Measurements from ENCODE around the gene KAT7. TPM values are rescaled to one million over a fixed set of nuclear protein-coding genes. Genes with fewer than 3 reads are reported as not detected.

The KAT7 gene
- total RNA-seq, 2 donors from 2014 or later: 38.9 to 51.4 TPM

- H3K9me3 ChIP-seq: no peaks in the 10 kb centered on the region
- no peaks in the 10 kb centered on the region for H3K36me3 ChIP-seq
- no peak for TF ChIP-seq CTCF (IDR thresholded peaks at IDR 0.05)
- no peak for DNase-seq (ENCODE audit: low spot score)
- H3K4me3 ChIP-seq: no peak overlapping the region
- H3K27me3 ChIP-seq (replicated peaks; ENCODE audit: insufficient read depth): no peaks in the 10 kb centered on the region
- peak overlapping the region in 1 of 2 donors; percentile 29 for H3K27ac ChIP-seq
- peaks cover 11 to 49% of the 10 kb centered on the region in 2 donors for H3K4me1 ChIP-seq (ENCODE audit: control insufficient read depth in 1 of 2, low read depth in 2 of 2)
- no peak for ATAC-seq (ENCODE audit: insufficient number of reproducible peaks, low FRiP score, low read depth)
Observed at GRCh38 chr17:49842371-49842770, 53.9 kb downstream of the KAT7 start.

GRCh38 chr17:49842846-49843245 is 54.4 kb downstream of the KAT7 start:
- no peaks in the 10 kb centered on the region for H3K9me3 ChIP-seq
- H3K27me3 ChIP-seq (replicated peaks; ENCODE audit: insufficient read depth): no peaks in the 10 kb centered on the region
- TF ChIP-seq CTCF (IDR thresholded peaks at IDR 0.05): no peak
- H3K36me3 ChIP-seq: no peaks in the 10 kb centered on the region
- DNase-seq (ENCODE audit: low spot score) (no peak), ATAC-seq (ENCODE audit: insufficient number of reproducible peaks, low FRiP score, low read depth) (no peak)
- peak overlapping the region in 1 of 2 donors; percentile 29 for H3K27ac ChIP-seq
- no peak overlapping the region for H3K4me3 ChIP-seq
- H3K4me1 ChIP-seq (ENCODE audit: control insufficient read depth in 1 of 2, low read depth in 2 of 2): peaks cover 11 to 45% of the 10 kb centered on the region in 2 donors

DNA sequence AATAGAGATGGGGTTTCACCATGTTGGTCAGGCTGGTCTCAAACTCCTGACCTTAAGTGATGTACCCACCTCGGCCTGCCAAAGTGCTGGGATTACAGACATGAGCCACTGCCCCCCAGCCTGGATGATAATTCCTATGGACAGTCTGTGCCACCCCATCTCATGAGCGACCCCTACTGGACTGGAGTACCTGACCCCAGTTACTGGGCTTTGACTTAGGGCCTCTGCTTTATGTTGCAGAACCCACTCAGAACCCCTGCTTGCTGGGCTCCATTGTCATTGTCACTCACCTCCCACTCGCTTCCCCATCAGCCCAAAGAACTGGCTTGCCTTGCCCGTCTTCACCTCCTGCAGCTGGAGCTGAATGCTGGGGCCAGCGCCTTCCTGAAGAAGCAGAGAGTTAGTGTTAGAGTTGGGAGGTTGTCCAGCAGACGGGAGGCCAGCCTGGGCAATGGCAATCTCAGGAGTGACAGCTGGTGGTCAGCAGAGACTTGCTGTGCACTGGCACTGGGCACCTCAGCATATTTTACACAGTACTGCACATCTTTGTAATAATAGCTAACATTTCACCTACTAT is 55.4 kb downstream of the KAT7 start:
- DNase-seq (ENCODE audit: low spot score): no peak
- H3K27me3 ChIP-seq (replicated peaks; ENCODE audit: insufficient read depth): no peaks in the 10 kb centered on the region
- no peak overlapping the region for H3K27ac ChIP-seq
- H3K36me3 ChIP-seq: no peaks in the 10 kb centered on the region
- TF ChIP-seq CTCF (IDR thresholded peaks at IDR 0.05): no peak
- peaks cover 11 to 45% of the 10 kb centered on the region in 2 donors for H3K4me1 ChIP-seq (ENCODE audit: control insufficient read depth in 1 of 2, low read depth in 2 of 2)
- ATAC-seq (ENCODE audit: insufficient number of reproducible peaks, low FRiP score, low read depth): no peak
- no peaks in the 10 kb centered on the region for H3K9me3 ChIP-seq
- H3K4me3 ChIP-seq: no peak overlapping the region

DNA sequence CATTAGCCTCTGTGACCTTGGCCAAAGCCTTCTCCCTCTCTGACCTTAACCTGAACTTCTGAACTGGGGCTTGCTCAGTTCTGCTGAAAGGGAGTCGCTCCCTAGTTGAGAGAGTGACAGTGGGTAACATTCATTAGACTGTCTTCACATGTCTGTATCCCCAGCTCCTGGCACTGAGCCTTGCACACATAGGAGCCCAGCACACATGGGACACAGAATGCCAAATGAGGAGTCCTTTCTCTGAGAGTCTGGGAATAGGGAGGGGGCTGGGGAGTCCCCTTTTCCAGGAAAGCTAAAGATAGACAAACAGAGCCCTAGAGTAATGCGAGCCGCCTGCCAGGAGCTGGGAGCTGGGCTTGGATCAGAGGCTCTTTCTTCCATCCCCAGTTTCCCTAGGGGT is 56.8 kb downstream of the KAT7 start:
- Histone ChIP-seq H3K4me3 (no peak overlapping the region), H3K27me3 (replicated peaks; ENCODE audit: insufficient read depth) (no peaks in the 10 kb centered on the region), H3K27ac (peak overlapping the region; percentile 57 to 64), H3K9me3 (no peaks in the 10 kb centered on the region), H3K4me1 (ENCODE audit: control insufficient read depth in 1 of 2, low read depth in 2 of 2) (peaks cover 12 to 47% of the 10 kb centered on the region in 2 donors), H3K36me3 (no peaks in the 10 kb centered on the region)
- ATAC-seq (ENCODE audit: insufficient number of reproducible peaks, low FRiP score, low read depth): peak; percentile 47
- no peak for TF ChIP-seq CTCF (IDR thresholded peaks at IDR 0.05)
- DNase-seq (ENCODE audit: low spot score): peak; percentile 22

GRCh38 chr17:49846938-49847712 is 58.6 kb downstream of the KAT7 start:
- Histone ChIP-seq H3K27ac (no peak overlapping the region), H3K4me3 (no peak overlapping the region), H3K4me1 (ENCODE audit: control insufficient read depth in 1 of 2, low read depth in 2 of 2) (peaks cover 17 to 50% of the 10 kb centered on the region in 2 donors), H3K9me3 (no peaks in the 10 kb centered on the region), H3K36me3 (no peaks in the 10 kb centered on the region), H3K27me3 (replicated peaks; ENCODE audit: insufficient read depth) (no peaks in the 10 kb centered on the region)
- TF ChIP-seq CTCF (IDR thresholded peaks at IDR 0.05): no peak
- ATAC-seq (ENCODE audit: insufficient number of reproducible peaks, low FRiP score, low read depth) (no peak), DNase-seq (ENCODE audit: low spot score) (no peak)

Data from thoracic aorta (tissue), 2 donors.